Heart left ventricle (tissue), 16 donors: Measurements from ENCODE around the gene RBM28. TPM values are rescaled to one million over a fixed set of nuclear protein-coding genes. Genes with fewer than 3 reads are reported as not detected.

Source experiments
- ATAC-seq, 4 donors: fragments of 200-7000 bp; cut with Tn5 transposase; one replicate each; pipeline ENCODE4 v1.9.1; 2020 to 2022; ENCODE audit warnings: moderate library complexity in 4 of 4, mild to moderate bottlenecking in 3 of 4, moderate number of reproducible peaks in 1 of 4
- DNase-seq, 5 donors: peaks; one replicate each; pipeline ENCODE4 v3.0.0-alpha.2; 2020
- H3K27ac ChIP-seq, 12 donors: fragments of 200-600 bp; sonication (generic) in 4 of 12; one replicate each; pipeline versions ENCODE4 v1.5.0 to v1.8.0; 2016 to 2022; ENCODE audit warnings: mild to moderate bottlenecking in 2 of 12
- H3K27me3 ChIP-seq, 9 donors: fragments of 200-600 bp; sonication (generic) in 2 of 9; one replicate each; pipeline versions ENCODE4 v1.5.1 to v1.8.0; 2016 to 2022; ENCODE audit warnings: mild to moderate bottlenecking in 3 of 9
- H3K36me3 ChIP-seq, 9 donors: fragments of 200-600 bp; sonication (generic) in 2 of 9; one replicate each; pipeline versions ENCODE4 v1.5.0 to v1.8.0; 2018 to 2022; ENCODE audit warnings: mild to moderate bottlenecking in 2 of 9
- H3K4me1 ChIP-seq, 12 donors: fragments of 200-600 bp; sonication (generic) in 4 of 12; one replicate each; pipeline versions ENCODE4 v1.5.0 to v1.8.0; 2016 to 2022; ENCODE audit warnings: mild to moderate bottlenecking in 3 of 12
- H3K4me3 ChIP-seq, 12 donors: fragments of 200-600 bp; sonication (generic) in 4 of 12; one replicate each; pipeline versions ENCODE4 v1.5.0 to v1.8.0; 2017 to 2022; ENCODE audit warnings: mild to moderate bottlenecking in 9 of 12, moderate library complexity in 4 of 12
- H3K9me3 ChIP-seq, 12 donors: fragments of 200-600 bp; sonication (generic) in 4 of 12; one replicate each; pipeline versions ENCODE4 v1.5.0 to v1.8.0; 2016 to 2022; ENCODE audit warnings: mild to moderate bottlenecking in 1 of 12
- POLR2A ChIP-seq, 2 donors: fragments of 450-650 bp; IDR thresholded peaks; one replicate each; pipeline ENCODE4 v1.6.1; 2017; ENCODE audit warnings: antibody characterized with exemption in 2 of 2, mild to moderate bottlenecking in 2 of 2, moderate library complexity in 2 of 2
- WGBS, 4 donors: extraction: QIAGEN DNeasy Blood & Tissue Kit in 2 of 4; methylation state at CpG; one replicate each; pipeline versions ENCODE4 v1.1.5 to v1.1.7; 2013 to 2018; 5-methylcytosine and 5-hydroxymethylcytosine counted together
- intact Hi-C, 10 donors: fragments of 100-400 bp; cut with DNase I; formaldehyde crosslinking; loops; one replicate each; pipeline versions ENCODE4 v1.11.1 to v1.14.2; 2022
- polyA plus RNA-seq, 2 donors: library from polyadenylated mRNA; stranded (reverse); fragments of 200-250 nt; gene quantifications; one replicate each; pipeline ENCODE4 v1.2.3, GENCODE V29; 2013
- total RNA-seq, 9 donors: library from RNA; depleted of rRNA in 2 of 9; stranded (reverse); fragments of >200 nt in 2 of 9; fragmentation: NEBNext Ultra II Directional in 3 of 9; extraction: Animal tissue kit (Norgen Biotek cat#: 25700) in 3 of 9; gene quantifications; one replicate each; pipeline versions ENCODE4 v1.1.0 to v1.2.4, GENCODE V29; 2016 to 2023
- TF ChIP-seq, protein P1 (sequence below), 12 donors: fragments of 200-600 bp; sonication (generic) in 4 of 12; IDR thresholded peaks; one replicate each; pipeline versions ENCODE4 v1.5.0 to v1.8.0; 2018 to 2022; ENCODE audit warnings: antibody characterized with exemption in 12 of 12, mild to moderate bottlenecking in 5 of 12
- donor health status: ischemic (EF 13 %, LVEDD 7.1; RV severe dilation, severe dysfunction).
- donor health status: healthy with polysubstance abuse.
- donor health status: DM: no; HTN: yes; CAD: no.
- donor health status: DM: no; HTN: no; CAD: no.
- donor health status: ischemic (EF 25% LVEDD 6.9; RV normal size, moderate dysfunction).
- donor health status: ischemic (EF 25% LVEDD 5.7; RV mildly dilated, moderate dysfunction).
- donor health status: healthy.
- donor health status: DM: yes; HTN: yes; CAD: no.
- donor health status: ischemic (EF 35%, LVEDD 5.7; RV mildly dilated, moderate dysfunction).
- donor health status: nonischemic (EF 11% LVEDD 7.7; RV severe dilation, severe dysfunction).
- donor health status: DM: yes; HTN: yes; CAD: no.
- donor health status: PGD.
- donor health status: ischemic (EF 29% LVEDD 5.4; RV normal size, mild dysfunction).
- donor health status: nonischemic (EF 23%, LVEDD 6.1; RV moderate dilation, normal function).

Gene RBM28
- total and polyA plus RNA-seq, 11 donors, result 12.0 to 40.2 (median 25.3) TPM

DNA sequence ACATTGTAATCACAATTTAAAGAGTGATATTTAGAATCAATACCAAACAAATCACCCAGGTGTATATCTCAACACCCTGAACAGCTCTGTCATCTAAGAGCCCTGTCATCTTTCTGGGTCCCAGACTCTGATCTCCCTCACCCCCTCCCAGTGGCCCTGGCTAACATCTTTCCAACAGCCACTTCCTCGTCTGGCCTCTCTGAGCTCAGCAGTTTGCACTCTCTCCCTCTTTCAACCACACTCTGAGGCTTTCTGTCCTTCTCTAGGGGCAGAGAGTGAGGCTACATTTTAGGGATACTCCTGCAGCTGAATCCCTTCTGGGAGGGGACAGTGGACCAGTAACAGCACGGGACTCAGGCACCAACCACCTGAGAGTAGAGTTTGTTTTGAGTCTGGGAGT is 34.9 kb upstream of the RBM28 start:
- Histone ChIP-seq H3K27me3 (no peaks in the 10 kb centered on the region), H3K4me1 (peaks cover 0 to 11% (median 0%) of the 10 kb centered on the region in 12 donors), H3K9me3 (no peaks in the 10 kb centered on the region), H3K4me3 (no peak overlapping the region), H3K27ac (no peak overlapping the region), H3K36me3 (no peaks in the 10 kb centered on the region)
- ATAC-seq (no peak), DNase-seq (no peak)
- TF ChIP-seq POLR2A (IDR thresholded peaks at IDR 0.05), result no peak
- TF ChIP-seq, protein P1, sequence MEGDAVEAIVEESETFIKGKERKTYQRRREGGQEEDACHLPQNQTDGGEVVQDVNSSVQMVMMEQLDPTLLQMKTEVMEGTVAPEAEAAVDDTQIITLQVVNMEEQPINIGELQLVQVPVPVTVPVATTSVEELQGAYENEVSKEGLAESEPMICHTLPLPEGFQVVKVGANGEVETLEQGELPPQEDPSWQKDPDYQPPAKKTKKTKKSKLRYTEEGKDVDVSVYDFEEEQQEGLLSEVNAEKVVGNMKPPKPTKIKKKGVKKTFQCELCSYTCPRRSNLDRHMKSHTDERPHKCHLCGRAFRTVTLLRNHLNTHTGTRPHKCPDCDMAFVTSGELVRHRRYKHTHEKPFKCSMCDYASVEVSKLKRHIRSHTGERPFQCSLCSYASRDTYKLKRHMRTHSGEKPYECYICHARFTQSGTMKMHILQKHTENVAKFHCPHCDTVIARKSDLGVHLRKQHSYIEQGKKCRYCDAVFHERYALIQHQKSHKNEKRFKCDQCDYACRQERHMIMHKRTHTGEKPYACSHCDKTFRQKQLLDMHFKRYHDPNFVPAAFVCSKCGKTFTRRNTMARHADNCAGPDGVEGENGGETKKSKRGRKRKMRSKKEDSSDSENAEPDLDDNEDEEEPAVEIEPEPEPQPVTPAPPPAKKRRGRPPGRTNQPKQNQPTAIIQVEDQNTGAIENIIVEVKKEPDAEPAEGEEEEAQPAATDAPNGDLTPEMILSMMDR (IDR thresholded peaks at IDR 0.05), result no peak
- intact Hi-C loops, result no loop called here
- WGBS, 4 donors, result 35 to 56% (median 45%) methylated on average over 2 of the region's 2 CpGs

DNA sequence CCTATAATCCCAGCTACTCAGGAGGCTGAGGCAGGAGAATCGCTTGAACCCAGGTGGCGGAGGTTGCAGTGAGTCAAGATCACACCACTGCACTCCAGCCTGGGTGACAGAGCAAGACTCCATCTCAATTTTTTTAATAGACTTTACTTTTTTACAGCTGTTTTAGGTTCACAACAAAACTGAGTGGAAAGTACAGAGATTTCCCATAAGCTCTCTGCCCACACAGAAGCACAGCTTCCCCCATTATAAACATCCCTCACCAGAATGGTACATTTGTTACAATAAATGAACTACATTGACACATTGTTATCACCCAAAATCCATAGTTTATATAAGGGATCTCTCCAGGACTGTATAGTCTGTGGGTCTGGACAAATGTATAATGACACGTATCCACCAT is 32.4 kb upstream of the RBM28 start:
- no peak overlapping the region for H3K4me3 ChIP-seq
- ATAC-seq (no peak), DNase-seq (no peak)
- no peaks in the 10 kb centered on the region for H3K36me3 ChIP-seq
- H3K27ac ChIP-seq, result no peak overlapping the region
- H3K27me3 ChIP-seq, result no peaks in the 10 kb centered on the region
- TF ChIP-seq, protein P1 (IDR thresholded peaks at IDR 0.05), result no peak
- TF ChIP-seq POLR2A (IDR thresholded peaks at IDR 0.05), result no peak
- WGBS, 4 donors, result 94 to 96% (median 95%) methylated on average over 3 of the region's 3 CpGs
- intact Hi-C loops, result no loop called here
- H3K9me3 ChIP-seq, result no peaks in the 10 kb centered on the region
- H3K4me1 ChIP-seq, result peaks cover 0 to 4% (median 0%) of the 10 kb centered on the region in 12 donors

DNA sequence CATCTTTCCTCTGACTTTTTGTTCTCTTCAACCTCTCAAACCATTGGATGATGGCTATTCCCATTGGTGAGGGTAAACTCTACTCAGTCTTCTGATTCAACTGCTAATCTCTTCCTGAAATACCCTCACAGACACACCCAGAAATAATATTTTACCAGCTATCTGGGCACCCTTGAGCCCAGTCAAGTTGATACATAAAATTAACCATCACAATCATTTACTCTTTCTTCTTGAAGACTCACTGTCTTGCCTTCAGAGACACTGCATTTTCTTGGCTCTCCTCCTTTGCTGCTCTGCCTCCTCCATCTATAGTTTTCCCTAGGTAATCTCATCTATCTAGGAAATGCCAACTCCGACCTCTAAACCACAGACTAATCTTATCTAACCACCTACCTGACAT is 30.3 kb upstream of the RBM28 start:
- DNase-seq, result no peak

DNA sequence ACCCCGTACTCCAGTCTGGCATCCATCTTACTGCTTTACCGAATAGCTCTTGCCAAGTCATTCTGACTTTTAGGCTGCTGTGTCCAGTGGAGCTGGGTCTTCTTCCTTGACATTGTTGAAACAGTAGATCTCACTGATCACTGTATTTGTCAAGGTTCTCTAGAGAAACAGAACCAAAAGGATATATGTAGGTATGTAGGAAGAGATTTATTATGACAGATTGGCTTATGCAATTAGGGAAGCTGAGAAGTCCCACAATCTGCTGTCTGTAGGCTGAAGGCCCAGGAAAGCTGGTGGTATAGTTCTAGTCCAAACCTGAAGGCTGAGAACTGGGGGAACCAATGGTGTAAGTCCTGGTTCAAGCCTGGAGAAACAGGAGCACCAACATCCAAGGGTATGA is 29.9 kb upstream of the RBM28 start:
- intact Hi-C loops, result no loop called here
- no peaks in the 10 kb centered on the region for H3K27me3 ChIP-seq
- no peaks in the 10 kb centered on the region for H3K9me3 ChIP-seq
- no peaks in the 10 kb centered on the region for H3K36me3 ChIP-seq
- H3K27ac ChIP-seq, result no peak overlapping the region
- 64 to 79% (median 69%) methylated on average over 2 of the region's 2 CpGs for WGBS, 4 donors
- ATAC-seq, result no peak
- TF ChIP-seq, protein P1 (IDR thresholded peaks at IDR 0.05), result no peak
- no peak for TF ChIP-seq POLR2A (IDR thresholded peaks at IDR 0.05)
- DNase-seq, result no peak
- no peak overlapping the region for H3K4me3 ChIP-seq
- no peaks in the 10 kb centered on the region for H3K4me1 ChIP-seq

More for the DNA sequence above, 30.3 kb upstream of the RBM28 start:
- no peaks in the 10 kb centered on the region for H3K9me3 ChIP-seq
- no peak overlapping the region for H3K4me3 ChIP-seq
- no peak for TF ChIP-seq POLR2A (IDR thresholded peaks at IDR 0.05)
- TF ChIP-seq, protein P1 (IDR thresholded peaks at IDR 0.05), result no peak
- H3K36me3 ChIP-seq, result no peaks in the 10 kb centered on the region
- H3K27ac ChIP-seq, result no peak overlapping the region
- no peak for ATAC-seq
- H3K27me3 ChIP-seq, result no peaks in the 10 kb centered on the region
- WGBS, 4 donors, result 49 to 69% (median 59%) methylated on average over 1 of the region's 1 CpG
- intact Hi-C loops, result no loop called here
- no peaks in the 10 kb centered on the region for H3K4me1 ChIP-seq
